Ramos (cell line): ENCODE results near the gene SOCS3.
"Not testable (repeated sequence)": the region's sequence is repeated elsewhere in the genome, so short reads cannot be mapped to it uniquely, and the experiment has no call there.

Source experiments
- in situ Hi-C: fragments of 300-500 bp; cut with MboI; formaldehyde crosslinking; loops from one replicate; pipeline ENCODE4 v1.14.3; 2022; ENCODE audit warnings: low sequenced_read_pairs; ENCODE audit not compliant: unreplicated experiment

Gene SOCS3

DNA sequence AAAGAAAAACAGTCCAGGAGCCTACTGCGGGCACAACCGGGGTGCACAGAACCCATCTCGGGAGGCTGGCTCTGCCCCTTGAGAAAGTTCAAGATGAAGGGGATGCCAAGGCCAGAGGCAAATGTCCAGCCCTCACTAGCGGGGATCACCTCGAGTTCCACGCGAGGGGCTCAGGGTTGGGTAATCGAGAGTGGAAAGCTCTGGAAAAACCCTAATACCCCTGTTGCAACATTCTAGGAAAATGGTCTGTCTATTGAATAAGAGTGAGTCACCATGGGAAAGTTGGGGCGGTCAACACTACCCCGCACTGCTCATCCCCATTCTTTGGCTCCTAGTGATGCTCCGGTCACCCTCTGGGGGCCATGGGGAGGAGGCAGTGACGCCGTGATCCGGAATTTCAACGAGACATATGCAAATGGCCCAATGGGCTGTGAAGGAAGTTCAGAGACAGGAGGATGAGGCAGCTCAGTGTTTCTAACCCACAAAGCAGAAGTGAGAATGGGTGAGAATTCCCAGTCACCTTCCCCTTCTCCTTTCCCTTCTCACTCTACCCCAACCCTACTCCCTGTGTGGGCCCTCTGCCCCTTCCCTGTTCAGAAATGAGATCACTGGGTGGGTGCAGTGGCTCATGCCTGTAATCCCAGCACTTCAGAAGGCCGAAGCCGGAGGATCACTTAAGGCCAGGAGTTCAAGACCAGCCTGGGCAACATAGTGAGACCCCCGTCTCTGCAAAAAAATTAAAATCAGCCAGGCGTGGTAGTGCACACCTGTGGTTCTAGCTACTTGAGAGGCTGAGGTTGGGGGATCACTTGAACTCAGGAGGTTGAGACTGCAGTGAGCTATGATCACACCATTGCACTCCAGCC is 22.4 kb downstream of the SOCS3 start:
- in situ Hi-C loops: no loop called here

DNA sequence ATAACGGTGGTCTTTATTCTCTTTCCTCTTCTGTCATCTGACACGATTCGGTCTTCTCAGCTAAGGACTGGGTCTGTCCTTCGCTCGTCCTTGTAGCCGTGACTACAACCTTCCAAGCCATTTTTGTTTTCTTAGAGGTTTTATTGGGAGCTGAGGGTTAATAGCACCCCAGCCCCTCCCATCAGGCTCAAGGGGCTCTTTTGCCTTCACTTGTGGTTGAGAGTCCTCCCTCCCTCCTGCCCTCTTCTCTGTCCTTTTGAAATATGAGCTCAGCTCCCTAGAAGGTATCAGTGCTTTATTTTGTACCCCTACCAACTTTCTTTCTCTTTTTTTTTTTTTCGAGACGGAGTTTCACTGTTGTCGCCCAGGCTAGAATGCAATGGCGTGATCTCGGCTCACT is 24.7 kb downstream of the SOCS3 start:
- in situ Hi-C loops: no loop called here

DNA sequence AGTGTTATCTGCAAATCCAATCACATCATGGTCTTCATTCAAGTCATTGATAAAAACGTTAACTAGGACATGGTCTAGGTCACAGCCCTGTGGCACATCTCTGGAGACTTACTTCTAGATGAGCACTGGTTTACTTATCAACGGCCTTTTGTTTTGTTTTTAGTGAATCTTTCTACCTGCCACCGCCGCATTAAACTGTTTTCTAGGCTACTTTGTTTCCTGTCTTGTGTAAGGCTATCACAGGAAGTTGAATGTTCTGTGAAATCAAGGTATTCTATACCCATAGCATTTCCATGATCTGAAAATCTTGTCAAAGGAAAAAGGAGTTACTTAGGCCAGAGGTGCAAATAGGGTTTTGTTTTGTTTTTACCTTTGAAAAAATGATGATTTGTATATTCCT is 26.9 kb downstream of the SOCS3 start:
- in situ Hi-C loops: no loop called here

DNA sequence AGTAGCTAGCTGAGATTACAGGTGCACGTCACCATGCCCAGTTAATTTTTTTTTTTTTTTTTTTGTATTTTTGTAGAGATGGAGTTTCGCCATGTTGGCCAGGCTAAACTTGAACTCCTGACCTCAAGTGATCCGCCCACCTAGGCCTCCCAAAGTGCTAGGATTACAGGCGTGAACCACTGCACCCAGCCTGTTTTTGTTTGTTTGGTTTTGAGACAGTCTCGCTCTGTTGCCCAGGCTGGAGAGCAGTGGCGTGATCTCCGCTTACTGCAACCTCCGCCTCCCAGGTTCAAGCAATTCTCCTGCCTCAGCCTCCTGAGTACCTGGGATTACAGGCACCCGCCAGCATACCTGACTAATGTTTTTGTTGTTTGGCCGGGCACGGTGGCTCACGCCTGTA is 28.5 kb downstream of the SOCS3 start:
- in situ Hi-C loops: not testable (repeated sequence)

DNA sequence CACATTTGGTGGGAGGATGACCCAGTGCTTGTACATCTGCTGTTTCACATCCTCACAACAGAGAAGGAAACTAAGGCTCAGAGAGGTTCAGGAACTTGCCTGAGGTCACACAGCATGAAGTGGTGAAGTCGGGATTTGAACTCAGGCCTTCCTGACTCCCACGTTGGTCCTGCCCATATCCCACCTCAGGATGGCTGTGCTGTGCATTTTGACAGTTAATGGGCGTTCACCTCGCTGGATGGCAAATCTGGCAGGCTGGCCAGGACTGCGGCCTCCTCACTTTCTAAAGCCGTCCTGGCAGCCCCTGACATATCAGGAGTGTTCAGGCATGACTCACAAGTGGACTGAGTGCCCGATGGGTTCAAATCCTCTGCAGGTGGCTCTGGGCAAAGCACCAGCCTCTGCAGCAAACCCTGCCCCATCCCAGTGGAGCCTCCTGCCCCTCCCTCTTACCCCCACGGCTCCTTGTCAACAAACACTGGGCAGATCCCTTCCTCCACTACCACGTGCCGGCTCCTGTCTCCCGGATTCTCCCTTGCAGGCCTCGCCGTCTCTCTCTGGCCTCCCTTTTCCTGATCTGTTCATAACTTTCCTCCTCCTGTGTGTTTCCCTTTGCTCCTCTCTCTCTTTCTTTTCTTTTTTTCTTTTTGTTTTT is 29.2 kb downstream of the SOCS3 start:
- in situ Hi-C loops: no loop called here

DNA sequence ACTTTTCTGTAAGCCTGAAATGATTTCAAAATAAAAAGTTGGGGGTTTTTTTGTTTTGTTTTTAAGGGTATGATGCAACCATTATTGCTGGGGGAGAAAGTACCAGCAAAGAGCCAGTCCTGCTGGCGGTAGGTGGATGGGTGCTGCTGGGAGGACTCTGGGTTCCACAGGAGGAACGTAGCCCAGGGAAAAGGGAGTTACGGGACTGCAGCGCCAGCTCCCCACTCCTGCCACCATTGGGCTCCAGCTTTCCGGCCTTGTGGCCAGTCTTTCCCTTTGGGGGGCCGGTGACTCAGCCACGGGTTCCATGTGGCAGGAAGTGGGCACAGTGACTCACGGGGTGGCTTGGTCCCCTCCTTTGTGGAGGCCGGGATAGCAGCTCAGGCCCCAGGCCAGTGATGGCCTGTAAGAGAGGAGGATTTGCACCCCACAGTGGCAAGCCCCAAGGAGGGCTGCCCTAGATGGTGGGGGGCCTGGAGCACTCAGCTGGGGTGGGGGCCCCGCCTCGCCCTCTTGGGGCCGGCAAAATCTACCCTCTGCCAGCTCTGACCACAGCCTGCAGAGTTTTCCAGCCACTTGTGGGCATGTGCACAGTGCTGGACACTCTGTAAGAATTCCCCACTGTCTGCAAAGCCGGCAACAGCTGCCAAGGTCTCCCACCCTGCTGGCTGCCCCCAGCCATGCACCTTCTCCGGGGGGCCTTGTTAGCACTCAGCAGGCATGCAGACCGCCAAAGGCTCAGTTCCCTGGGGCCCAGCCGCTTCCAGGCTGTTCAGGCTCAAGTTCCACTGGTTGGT is 30.4 kb downstream of the SOCS3 start:
- in situ Hi-C loops: no loop called here

DNA sequence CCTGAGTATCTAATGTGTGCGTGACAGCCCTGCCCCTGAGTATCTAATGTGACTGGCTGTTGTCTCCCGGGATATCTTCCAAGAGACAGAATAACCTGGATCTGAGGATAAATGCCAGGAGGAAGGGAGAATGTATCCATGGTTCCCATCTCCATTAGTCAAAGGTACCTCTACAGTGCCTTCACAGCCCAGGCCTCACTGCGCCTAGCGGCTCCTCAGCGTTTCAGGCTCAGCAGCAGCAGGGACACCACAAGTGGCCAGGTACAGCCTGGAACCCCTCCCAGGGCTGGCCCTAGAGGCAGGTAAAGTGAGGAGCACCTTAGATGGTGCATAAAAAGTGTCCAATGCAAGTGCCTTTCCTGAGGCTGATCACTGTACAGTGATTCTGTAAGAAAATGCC is 32.0 kb downstream of the SOCS3 start:
- in situ Hi-C loops: no loop called here

DNA sequence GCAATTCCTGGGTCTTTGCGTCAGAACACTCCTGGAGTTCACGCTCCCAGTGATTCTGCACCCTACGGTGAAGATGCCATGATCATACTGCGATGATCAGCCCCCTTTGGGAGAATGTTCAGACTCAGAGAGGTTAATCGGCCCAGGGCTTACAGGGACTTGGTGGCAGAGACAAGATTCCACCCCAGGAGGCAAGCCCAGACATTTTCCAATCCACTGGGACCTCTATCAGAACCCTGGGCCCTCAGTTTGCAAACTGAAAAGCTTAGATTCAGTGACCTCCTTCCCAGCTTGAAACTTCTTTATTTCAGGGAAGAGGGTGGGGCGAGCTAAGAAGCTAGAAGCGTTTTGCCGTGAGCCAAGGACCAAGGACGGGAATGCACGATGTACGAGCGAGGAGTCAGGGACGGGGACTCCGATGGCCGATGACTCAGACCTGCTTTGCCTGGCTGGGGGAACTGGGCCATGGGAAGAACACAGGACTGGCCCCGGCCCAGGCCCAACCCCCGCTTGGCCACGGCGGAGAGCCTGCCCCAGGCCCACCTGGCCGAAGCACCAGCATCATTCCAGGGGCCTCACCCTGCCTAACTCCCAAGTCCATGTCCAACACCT is 34.7 kb downstream of the SOCS3 start:
- in situ Hi-C loops: no loop called here

DNA sequence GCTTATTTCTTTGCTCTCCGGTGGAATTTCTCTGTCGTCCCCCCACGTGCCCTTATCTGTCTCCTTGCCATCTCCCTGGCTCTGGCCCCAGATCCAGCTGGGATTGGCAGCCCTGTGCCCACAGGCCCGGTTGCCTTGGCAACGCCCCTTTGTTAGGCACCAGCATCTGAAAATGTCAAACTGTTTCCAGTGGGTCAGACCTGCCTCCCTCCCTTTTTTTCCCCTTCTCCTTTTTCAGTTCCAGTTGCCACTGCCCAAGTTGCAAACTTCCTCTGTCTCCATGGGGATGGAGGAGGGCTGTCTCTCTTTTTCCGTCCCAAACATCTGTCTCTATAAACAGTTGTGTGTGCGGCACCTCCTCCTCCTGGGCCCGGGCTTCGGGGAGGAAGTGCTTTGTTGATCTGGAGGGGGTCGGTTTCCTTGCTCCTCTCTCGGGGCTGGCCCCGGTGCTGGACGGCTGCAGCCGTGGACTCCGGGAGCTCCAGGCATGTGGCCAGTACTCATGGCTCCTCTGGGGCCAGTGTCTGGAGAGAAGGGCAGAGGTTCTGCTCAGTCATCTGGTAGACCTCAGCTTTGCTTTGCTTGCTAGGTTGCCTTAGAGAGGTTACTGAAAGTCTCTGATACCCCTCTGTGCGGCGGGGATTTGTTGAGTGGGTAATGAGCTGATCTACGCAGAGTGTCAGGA is 35.3 kb downstream of the SOCS3 start:
- in situ Hi-C loops: no loop called here

DNA sequence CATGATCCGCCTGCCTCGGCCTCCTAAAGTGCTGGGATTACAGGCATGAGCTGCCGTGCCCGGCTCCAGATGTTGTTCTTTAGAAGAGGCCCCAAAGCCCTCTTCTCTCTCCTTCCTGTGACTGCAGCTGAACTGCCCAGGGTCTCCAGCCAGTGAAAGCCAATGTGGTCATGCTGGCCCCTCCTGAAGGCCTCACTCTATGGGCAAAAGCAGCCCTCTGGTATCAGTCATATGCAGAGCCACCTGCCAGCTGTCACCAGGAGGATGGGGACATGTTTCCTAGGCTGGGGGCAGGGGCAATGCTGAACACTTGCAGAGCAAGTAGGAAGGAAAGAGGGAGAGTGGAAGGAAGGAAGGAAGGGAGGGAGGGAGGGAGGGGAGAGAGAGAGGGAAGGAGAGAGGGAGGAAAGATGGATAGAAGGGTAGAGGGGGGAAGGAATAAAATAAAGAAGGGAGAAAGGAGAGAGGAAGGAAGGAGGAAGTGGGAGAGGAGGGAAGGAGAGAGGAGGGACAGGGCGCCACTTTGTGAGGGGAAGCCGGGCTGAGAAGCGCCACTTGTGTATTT is 36.0 kb downstream of the SOCS3 start:
- in situ Hi-C loops: no loop called here

DNA sequence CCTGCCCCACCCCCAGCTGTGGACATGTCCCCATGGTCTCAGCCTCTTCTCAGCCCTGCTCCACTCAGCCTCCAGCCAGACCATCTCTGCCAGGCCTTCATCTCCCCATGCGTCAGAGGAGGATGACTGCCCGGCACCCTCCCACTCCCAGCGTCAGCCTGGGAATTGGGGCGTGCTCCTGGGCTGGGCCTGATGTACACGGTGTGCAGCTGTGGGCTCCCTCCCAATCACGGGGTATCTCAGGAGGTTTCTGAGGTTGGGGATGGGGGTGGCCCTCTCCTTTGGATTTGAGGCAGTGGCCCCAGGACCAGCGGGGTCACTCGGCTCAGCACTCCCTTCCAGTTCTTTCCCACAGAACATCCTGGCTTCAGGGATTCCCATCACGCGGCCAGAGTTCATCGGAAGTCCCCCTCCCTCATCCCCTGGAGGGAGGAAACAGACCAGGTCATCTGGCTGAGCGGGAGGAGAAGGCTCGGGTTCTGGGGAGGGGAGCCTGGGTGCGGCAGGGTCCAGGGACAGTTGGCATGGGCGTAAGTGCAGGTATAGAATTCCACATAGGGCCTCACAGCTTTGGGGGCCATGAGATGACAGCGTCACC is 36.9 kb downstream of the SOCS3 start:
- in situ Hi-C loops: no loop called here

DNA sequence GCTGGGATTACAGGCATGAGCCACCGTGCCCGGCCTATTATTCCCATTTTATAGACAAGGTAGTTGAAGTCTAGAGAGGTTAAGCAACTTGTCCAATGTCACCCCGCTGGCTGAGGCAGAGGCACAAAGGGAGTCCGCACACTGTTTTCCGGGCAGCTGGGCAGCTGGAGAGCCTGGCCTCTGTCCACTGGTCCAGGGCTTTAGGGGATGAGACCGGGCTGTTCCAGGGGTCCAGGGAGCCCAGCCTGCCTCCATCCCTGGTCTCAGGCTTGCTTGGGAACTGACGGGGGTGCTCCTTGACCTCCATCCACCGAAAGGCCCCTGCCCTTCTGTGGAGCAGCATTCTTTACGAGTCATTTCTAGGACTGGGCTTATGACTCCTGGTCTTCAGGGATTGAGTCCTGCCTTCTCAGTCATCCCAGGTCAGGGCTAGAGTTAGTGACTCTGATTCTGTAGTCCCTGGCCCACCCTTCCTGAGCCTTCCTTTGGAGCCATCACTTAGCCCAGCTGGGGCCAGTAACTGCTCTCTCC is 37.5 kb downstream of the SOCS3 start:
- in situ Hi-C loops: no loop called here

DNA sequence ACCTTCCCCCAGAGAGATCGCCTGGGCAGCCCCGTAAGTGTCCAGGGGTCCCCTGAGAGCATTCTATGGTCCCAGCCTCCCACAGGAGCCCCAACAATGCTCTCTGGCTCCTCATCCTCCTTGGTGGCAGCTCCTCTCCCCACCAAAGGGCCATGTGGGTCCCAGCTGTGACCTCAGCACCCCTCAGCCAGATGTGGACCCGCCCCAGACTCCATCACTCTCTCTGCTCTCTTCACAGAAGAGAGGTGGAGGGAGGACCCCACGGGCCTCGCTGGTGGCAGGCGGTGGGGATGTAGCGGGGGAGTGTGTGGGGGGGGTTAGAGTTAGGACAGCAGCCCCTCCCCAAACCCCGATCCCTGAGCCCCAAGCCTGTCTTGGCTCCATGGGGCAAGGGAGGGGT is 41.0 kb downstream of the SOCS3 start:
- in situ Hi-C loops: no loop called here

DNA sequence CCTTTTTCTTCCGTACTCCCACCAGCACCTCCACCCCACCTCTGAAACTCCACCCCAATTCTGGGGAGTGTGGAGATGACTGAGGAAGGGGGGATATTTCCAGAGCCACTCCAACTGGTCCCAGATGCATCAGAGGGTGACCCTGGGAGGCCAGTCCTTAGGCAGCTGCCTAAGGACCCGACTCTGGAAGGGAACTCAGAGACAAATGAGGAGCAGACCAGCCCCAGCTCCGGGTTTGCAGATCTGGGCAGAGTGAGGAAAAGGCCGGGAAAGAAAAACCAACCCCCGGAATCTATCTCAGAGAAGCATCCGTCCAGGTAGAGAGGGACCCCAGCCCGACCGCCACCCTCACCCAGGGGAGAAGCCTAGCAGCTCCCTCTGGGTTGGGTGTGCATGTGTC is 41.5 kb downstream of the SOCS3 start:
- in situ Hi-C loops: no loop called here

DNA sequence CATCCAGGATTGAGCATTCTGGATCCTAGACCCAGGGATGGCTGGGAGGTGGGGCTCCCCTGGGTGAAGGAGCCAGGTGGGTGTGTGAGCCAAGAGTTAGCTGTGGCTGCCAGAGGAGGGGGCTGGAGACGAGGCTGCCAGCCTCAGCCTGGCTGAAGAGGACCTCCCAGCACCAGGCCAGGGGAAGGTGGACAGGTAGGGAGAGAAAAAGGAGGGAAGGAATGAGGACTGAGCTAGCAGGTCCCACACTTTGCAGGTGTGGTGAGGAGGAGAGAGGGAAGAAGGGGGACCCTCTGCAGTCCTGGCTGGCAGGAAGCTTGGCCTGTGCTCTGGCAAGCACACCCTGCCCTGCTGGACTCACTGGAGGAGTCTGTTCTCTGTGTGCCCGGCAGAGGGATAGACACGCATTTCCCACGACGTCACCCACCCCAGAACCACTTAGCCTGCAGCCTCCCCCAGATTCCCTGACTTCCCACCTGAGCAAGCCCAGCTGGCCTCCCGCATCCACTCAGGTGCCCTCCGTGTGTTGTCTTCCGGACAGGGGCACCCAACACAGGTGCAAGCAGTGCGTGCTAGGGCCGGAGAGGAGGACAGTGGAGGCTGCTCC is 42.0 kb downstream of the SOCS3 start:
- in situ Hi-C loops: no loop called here

DNA sequence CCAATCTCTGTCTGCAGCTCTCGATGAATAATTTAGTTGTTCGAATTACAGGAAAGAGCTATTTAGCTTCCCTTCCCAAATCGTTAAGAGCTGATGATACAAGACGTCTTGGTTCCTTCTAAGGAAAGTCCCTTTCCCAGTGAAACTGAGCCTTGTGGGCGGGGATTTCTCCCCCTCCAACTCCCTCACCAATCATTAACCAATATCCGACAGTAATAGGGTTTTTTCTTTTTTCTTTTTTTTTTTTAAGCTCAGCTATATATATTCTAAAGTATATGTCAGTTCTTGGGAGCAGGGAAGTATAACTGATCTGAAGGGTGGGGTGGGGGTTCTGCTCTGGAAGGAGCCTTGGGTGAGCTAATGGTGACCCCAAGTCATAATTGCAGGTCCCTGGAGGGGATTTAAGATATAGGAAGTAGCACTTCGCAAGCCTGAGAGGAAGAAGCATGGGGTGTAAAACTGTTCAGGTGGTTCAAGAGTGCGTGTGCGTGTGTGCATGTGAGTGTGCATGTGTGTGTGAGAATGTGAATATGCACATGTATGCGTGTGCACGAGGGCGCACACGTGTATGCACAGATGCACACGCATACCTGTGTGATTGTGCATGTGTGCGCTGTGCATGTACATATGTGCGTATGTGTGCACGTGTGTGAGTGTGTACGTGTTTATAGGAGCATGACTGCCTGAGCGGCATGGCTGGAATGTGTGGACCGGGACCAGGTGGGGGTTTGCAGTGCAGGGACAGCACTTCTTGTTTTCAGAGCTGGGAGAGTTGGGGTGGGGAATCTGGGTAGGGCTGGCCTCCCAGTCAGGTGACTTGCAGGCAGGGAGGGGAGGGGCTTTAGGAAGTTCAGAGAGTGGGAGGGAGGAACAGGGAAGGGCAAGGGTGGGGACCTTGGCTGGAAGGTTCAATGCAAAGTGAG is 42.7 kb downstream of the SOCS3 start:
- in situ Hi-C loops: no loop called here

DNA sequence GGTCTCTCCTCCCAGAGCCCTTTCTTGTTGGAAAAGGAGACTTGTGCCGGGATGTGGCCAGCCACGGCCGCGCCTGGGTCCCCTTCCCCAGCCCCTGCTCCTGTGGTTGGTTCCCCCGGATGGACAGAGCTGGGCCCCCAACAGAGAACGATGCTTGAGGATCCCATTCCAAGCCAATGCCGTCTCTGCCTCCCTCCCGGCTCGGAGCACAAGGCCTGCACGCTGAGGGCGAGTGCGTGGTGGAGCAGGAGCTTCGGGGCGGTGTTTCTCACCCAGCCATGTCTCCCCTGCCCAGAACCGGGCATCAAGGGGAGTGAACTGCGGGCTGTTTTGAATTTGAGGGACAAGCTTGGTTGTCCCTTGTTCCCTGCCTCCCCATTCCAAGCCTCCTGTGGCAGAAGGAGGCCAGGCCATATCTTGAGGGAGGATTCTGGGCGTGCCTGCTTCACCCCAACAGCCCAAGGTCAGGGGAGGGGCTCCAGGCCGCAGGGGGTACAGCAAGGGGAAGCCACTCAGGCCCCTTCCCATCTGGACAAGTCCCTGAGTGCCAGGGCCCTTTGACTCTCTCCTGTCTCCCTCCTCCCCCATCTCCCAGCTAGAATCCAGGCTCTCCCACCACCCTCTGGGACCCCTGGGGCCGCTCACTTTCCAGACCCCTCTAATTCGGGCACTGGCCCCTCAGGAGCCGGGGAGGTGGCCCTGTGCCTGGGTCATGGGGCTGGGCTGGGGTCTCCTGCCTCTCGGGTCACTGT is 43.6 kb downstream of the SOCS3 start:
- in situ Hi-C loops: no loop called here
